OCI-LY1 (cell line): ENCODE measurements around the gene B4GALT3.

ENCODE experiments used
- H2AFZ ChIP-seq: fragments of 200-600 bp; sonication (generic), shearing (Covaris generic); 2 replicates; pipeline ENCODE4 v1.6.0; 2014; ENCODE audit warnings: antibody characterized with exemption, mild to moderate bottlenecking, low read length
- H3F3A ChIP-seq: fragments of 200-600 bp; sonication (generic), shearing (Covaris generic); 2 replicates; pipeline ENCODE4 v1.6.0; 2014; ENCODE audit warnings: mild to moderate bottlenecking, antibody characterized with exemption, low read length, moderate library complexity; ENCODE audit not compliant: insufficient read depth
- H3K27ac ChIP-seq: fragments of 200-600 bp; sonication (generic); 2 replicates; pipeline ENCODE4 v1.5.1; 2014; ENCODE audit warnings: low read length, mixed run types, mild to moderate bottlenecking, low read depth; ENCODE audit not compliant: poor library complexity, severe bottlenecking
- H3K27me3 ChIP-seq: fragments of 200-600 bp; sonication (generic); 2 replicates; pipeline ENCODE4 v1.6.0; 2014; ENCODE audit warnings: antibody characterized with exemption, mild to moderate bottlenecking, low read length, moderate library complexity; ENCODE audit not compliant: insufficient read depth
- H3K36me3 ChIP-seq: fragments of 200-600 bp; sonication (generic); 2 replicates; pipeline ENCODE4 v1.6.1; 2014; ENCODE audit warnings: mild to moderate bottlenecking, antibody characterized with exemption, low read length, moderate library complexity, mixed read lengths; ENCODE audit not compliant: insufficient read depth
- H3K4me1 ChIP-seq: fragments of 200-600 bp; sonication (generic); 2 replicates; pipeline ENCODE4 v1.5.1; 2014; ENCODE audit warnings: mild to moderate bottlenecking, low read length, moderate library complexity; ENCODE audit not compliant: insufficient read depth, severe bottlenecking
- H3K4me2 ChIP-seq: fragments of 200-600 bp; sonication (generic), shearing (Covaris generic); 2 replicates; pipeline ENCODE4 v1.6.1; 2014; ENCODE audit warnings: low read length
- H3K4me3 ChIP-seq: fragments of 200-600 bp; sonication (generic); 2 replicates; pipeline ENCODE4 v1.5.1; 2014; ENCODE audit warnings: low read length, low read depth, mild to moderate bottlenecking, mixed read lengths; ENCODE audit not compliant: poor library complexity, severe bottlenecking
- H3K79me2 ChIP-seq: fragments of 200-600 bp; shearing (Covaris generic); 2 replicates; pipeline ENCODE4 v1.6.1; 2016; ENCODE audit warnings: mixed run types, low read length, mixed read lengths; ENCODE audit not compliant: insufficient read depth
- H3K9ac ChIP-seq: fragments of 200-600 bp; sonication (generic), shearing (Covaris generic); 2 replicates; pipeline ENCODE4 v1.6.1; 2014; ENCODE audit warnings: mild to moderate bottlenecking, low read length, mixed read lengths
- H3K9me2 ChIP-seq: fragments of 200-600 bp; sonication (generic), shearing (Covaris generic); 2 replicates; pipeline ENCODE4 v1.6.1; 2014; ENCODE audit warnings: low read depth, mild to moderate bottlenecking, low read length, mixed read lengths
- H3K9me3 ChIP-seq: fragments of 200-600 bp; shearing (Covaris generic); 2 replicates; pipeline ENCODE4 v1.6.1; 2014; ENCODE audit warnings: low read length, mixed read lengths
- H4K20me1 ChIP-seq: fragments of 200-600 bp; sonication (generic), shearing (Covaris generic); 2 replicates; pipeline ENCODE4 v1.6.0; 2016; ENCODE audit warnings: mild to moderate bottlenecking, low read length; ENCODE audit not compliant: insufficient read depth
- EZH2 ChIP-seq: fragments of 200-600 bp; sonication (generic), shearing (Covaris generic); IDR thresholded peaks from 2 replicates; pipeline ENCODE4 v1.8.0; 2017; ENCODE audit warnings: borderline replicate concordance, mixed run types, mild to moderate bottlenecking, antibody characterized with exemption, low read length, moderate library complexity, mixed read lengths
- TF ChIP-seq, protein P1 (sequence below): fragments of 200-600 bp; sonication (generic), shearing (Covaris generic); IDR thresholded peaks from 2 replicates; pipeline ENCODE4 v1.5.1; 2017; ENCODE audit warnings: mild to moderate bottlenecking, antibody characterized with exemption, low read length, moderate library complexity, mixed read lengths

The B4GALT3 gene

DNA sequence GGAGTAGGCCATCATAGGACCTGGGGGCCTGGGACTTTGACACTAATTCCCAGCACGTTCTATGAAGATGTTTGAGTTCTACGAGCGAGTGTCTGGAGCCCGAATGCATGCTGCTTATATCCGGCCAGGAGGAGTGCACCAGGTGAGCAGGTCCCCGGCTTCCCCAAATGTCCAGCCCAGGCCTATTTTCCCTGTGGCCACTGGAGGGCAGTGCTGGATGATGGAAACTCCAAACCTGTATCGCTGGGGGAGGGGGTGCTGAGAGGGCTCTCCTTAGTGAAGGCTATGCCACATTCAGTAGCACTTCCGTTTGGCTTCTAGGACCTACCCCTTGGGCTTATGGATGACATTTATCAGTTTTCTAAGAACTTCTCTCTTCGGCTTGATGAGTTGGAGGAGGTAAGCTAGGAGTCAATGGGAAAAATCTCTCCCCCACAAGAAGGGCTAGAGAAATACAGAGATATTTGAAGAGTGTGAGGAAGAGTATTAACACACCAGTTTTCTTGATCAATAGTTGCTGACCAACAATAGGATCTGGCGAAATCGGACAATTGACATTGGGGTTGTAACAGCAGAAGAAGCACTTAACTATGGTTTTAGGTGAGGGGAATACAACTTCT, 32.6 kb upstream of the B4GALT3 start:
- Histone ChIP-seq H3K4me1 (no peaks in the 10 kb centered on the region), H3K9me3 (no peaks in the 10 kb centered on the region), H3K36me3 (peaks cover 81% of the 10 kb centered on the region), H3K4me2 (no peak overlapping the region), H2AFZ (no peak overlapping the region), H3F3A (no peaks in the 10 kb centered on the region), H3K27me3 (no peaks in the 10 kb centered on the region), H3K4me3 (no peak overlapping the region), H4K20me1 (no peaks in the 10 kb centered on the region), H3K27ac (no peak overlapping the region), H3K79me2 (no peaks in the 10 kb centered on the region), H3K9me2 (no peaks in the 10 kb centered on the region), H3K9ac (no peak overlapping the region)
- TF ChIP-seq, protein P1, sequence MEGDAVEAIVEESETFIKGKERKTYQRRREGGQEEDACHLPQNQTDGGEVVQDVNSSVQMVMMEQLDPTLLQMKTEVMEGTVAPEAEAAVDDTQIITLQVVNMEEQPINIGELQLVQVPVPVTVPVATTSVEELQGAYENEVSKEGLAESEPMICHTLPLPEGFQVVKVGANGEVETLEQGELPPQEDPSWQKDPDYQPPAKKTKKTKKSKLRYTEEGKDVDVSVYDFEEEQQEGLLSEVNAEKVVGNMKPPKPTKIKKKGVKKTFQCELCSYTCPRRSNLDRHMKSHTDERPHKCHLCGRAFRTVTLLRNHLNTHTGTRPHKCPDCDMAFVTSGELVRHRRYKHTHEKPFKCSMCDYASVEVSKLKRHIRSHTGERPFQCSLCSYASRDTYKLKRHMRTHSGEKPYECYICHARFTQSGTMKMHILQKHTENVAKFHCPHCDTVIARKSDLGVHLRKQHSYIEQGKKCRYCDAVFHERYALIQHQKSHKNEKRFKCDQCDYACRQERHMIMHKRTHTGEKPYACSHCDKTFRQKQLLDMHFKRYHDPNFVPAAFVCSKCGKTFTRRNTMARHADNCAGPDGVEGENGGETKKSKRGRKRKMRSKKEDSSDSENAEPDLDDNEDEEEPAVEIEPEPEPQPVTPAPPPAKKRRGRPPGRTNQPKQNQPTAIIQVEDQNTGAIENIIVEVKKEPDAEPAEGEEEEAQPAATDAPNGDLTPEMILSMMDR = peak; percentile 85
- TF ChIP-seq EZH2 = no peak

DNA sequence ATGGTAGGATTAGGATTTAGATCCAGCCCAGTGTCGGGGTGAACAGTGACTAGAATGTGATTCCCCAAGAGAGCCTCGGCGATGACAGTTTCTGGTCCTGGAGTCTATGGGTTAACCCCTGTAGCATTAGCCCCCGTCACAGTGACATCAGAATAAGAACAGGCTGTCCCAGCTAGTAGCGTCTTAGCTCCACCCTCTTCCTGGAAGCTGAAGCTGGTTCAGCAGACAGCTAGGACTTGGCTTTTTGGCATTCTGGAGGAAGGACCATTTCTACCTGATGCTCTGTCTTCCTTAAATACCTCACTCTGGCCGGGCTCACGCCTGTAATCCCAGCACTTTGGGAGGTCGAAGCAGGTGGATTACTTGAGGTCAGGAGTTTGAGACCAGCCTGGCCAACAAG, 29.9 kb upstream of the B4GALT3 start:
- Histone ChIP-seq H3K9me2 (no peaks in the 10 kb centered on the region), H3F3A (no peaks in the 10 kb centered on the region), H3K4me1 (peaks cover 12% of the 10 kb centered on the region), H3K9ac (no peak overlapping the region), H3K27me3 (no peaks in the 10 kb centered on the region), H3K4me2 (no peak overlapping the region), H3K27ac (no peak overlapping the region), H2AFZ (no peak overlapping the region), H3K9me3 (no peaks in the 10 kb centered on the region), H3K36me3 (peaks cover 68% of the 10 kb centered on the region), H3K79me2 (no peaks in the 10 kb centered on the region), H4K20me1 (no peaks in the 10 kb centered on the region), H3K4me3 (no peak overlapping the region)
- TF ChIP-seq, protein P1 = no peak
- TF ChIP-seq EZH2 = no peak

DNA sequence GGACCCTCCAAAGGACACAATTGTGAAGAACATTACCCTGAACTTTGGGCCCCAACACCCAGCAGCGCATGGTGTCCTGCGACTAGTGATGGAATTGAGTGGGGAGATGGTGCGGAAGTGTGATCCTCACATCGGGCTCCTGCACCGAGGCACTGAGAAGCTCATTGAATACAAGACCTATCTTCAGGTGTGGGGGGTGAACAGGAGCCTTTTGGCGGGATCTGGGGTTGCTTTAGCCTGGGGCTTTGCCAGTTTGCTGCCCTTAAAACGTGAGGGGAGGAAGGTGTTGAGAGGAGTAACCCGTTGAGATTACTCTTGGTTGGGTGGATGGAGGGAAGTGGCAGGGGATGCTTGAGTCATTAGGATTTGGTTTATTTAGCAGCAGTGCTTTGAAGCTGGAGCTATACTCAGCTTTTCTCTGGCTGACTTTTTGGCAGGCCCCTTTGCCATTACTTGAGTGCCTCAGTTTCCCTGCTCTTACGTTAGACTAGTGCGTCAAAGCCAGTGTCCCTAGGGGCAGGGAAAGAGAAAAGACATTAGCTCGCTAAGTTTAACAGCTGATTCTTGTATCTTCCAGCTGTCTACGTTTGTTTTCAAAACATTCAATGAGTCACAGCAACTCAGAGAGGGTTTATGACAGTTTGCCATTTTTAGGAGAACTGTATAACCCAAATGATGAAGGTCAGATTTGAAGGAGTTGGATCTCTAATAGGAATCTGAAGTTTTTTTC, 29.3 kb upstream of the B4GALT3 start:
- H3K27me3 ChIP-seq = no peaks in the 10 kb centered on the region
- TF ChIP-seq EZH2 = no peak

More for the DNA sequence above, 29.3 kb upstream of the B4GALT3 start:
- no peaks in the 10 kb centered on the region for H3K79me2 ChIP-seq
- peaks cover 15% of the 10 kb centered on the region for H3K4me1 ChIP-seq
- H3K36me3 ChIP-seq = peaks cover 62% of the 10 kb centered on the region
- H4K20me1 ChIP-seq = no peaks in the 10 kb centered on the region
- no peaks in the 10 kb centered on the region for H3K9me3 ChIP-seq
- no peak overlapping the region for H3K4me3 ChIP-seq
- H3K9ac ChIP-seq = no peak overlapping the region
- H3F3A ChIP-seq = no peaks in the 10 kb centered on the region
- H3K9me2 ChIP-seq = no peaks in the 10 kb centered on the region
- H2AFZ ChIP-seq = no peak overlapping the region
- H3K27ac ChIP-seq = no peak overlapping the region
- no peak overlapping the region for H3K4me2 ChIP-seq
